ENCODE data around the gene EIF4G3.

Gene EIF4G3

DNA sequence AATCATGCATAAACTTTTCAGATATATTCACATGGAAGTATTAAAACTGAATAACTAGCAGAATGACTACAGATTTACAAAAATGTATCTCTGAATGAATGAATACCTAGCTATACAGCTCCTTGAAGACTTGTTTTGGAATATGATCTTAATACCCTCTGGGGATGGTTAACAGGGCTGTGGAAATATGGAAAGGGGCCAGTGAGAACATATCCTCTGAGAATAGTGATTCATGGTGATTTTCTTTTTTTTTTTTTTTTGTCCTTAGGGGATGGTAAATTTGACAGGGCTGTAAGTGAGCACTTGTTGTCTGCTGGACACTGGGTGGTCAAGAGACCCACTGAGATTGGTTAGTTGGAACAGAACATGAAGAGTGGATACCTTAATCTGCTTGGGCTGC is 308.9 kb downstream of the EIF4G3 start:
- TF ChIP-seq ZBTB7A (IDR thresholded peaks at IDR 0.05; ENCODE audit: low read depth): no peak
- TF ChIP-seq RAD21 (IDR thresholded peaks at IDR 0.05; ENCODE audit: low read depth): no peak
- TF ChIP-seq TEAD4 (IDR thresholded peaks at IDR 0.05): no peak
- TF ChIP-seq CREB1 (IDR thresholded peaks at IDR 0.05; ENCODE audit: low read depth): no peak
- TF ChIP-seq, protein P1, sequence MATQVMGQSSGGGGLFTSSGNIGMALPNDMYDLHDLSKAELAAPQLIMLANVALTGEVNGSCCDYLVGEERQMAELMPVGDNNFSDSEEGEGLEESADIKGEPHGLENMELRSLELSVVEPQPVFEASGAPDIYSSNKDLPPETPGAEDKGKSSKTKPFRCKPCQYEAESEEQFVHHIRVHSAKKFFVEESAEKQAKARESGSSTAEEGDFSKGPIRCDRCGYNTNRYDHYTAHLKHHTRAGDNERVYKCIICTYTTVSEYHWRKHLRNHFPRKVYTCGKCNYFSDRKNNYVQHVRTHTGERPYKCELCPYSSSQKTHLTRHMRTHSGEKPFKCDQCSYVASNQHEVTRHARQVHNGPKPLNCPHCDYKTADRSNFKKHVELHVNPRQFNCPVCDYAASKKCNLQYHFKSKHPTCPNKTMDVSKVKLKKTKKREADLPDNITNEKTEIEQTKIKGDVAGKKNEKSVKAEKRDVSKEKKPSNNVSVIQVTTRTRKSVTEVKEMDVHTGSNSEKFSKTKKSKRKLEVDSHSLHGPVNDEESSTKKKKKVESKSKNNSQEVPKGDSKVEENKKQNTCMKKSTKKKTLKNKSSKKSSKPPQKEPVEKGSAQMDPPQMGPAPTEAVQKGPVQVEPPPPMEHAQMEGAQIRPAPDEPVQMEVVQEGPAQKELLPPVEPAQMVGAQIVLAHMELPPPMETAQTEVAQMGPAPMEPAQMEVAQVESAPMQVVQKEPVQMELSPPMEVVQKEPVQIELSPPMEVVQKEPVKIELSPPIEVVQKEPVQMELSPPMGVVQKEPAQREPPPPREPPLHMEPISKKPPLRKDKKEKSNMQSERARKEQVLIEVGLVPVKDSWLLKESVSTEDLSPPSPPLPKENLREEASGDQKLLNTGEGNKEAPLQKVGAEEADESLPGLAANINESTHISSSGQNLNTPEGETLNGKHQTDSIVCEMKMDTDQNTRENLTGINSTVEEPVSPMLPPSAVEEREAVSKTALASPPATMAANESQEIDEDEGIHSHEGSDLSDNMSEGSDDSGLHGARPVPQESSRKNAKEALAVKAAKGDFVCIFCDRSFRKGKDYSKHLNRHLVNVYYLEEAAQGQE (IDR thresholded peaks at IDR 0.05; ENCODE audit: low read depth): no peak
- TF ChIP-seq, protein P2, sequence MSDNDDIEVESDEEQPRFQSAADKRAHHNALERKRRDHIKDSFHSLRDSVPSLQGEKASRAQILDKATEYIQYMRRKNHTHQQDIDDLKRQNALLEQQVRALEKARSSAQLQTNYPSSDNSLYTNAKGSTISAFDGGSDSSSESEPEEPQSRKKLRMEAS (IDR thresholded peaks at IDR 0.05): no peak
- TF ChIP-seq FOXM1 (IDR thresholded peaks at IDR 0.05; ENCODE audit: borderline replicate concordance, low read depth): no peak
- TF ChIP-seq, protein P3, sequence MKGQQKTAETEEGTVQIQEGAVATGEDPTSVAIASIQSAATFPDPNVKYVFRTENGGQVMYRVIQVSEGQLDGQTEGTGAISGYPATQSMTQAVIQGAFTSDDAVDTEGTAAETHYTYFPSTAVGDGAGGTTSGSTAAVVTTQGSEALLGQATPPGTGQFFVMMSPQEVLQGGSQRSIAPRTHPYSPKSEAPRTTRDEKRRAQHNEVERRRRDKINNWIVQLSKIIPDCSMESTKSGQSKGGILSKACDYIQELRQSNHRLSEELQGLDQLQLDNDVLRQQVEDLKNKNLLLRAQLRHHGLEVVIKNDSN (IDR thresholded peaks at IDR 0.05): no peak
- no peak for TF ChIP-seq TCF12 (IDR thresholded peaks at IDR 0.05; ENCODE audit: low read depth)

DNA sequence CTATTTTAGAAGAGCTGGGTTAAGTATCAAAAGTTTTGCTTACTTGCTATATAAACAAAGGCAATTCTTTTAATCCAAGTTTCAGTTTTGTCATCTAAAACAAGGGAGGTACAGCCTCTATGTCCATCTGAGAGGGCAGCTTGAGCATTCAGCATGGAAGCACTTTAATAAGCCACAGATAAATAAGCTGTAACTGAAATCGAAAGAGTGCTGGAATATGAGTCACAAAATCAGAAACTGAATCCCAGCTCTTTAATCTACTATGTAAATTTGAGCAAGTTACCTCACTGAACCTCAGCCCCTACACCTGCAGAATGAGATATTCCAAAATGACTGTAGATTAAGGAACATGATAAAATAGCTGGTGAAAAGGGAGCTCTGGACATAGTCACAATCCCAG is 309.6 kb downstream of the EIF4G3 start:
- TF ChIP-seq CEBPB (IDR thresholded peaks at IDR 0.05) (no peak), FOXM1 (IDR thresholded peaks at IDR 0.05; ENCODE audit: borderline replicate concordance, low read depth) (no peak), YY1 (IDR thresholded peaks at IDR 0.05; ENCODE audit: low read depth) (no peak), TAF1 (IDR thresholded peaks at IDR 0.05; ENCODE audit: low read depth) (no peak), NFIC (IDR thresholded peaks at IDR 0.05) (no peak), ZBTB7A (IDR thresholded peaks at IDR 0.05; ENCODE audit: low read depth) (no peak), CREB1 (IDR thresholded peaks at IDR 0.05; ENCODE audit: low read depth) (no peak)
- TF ChIP-seq, protein P1 (IDR thresholded peaks at IDR 0.05; ENCODE audit: low read depth): no peak

DNA sequence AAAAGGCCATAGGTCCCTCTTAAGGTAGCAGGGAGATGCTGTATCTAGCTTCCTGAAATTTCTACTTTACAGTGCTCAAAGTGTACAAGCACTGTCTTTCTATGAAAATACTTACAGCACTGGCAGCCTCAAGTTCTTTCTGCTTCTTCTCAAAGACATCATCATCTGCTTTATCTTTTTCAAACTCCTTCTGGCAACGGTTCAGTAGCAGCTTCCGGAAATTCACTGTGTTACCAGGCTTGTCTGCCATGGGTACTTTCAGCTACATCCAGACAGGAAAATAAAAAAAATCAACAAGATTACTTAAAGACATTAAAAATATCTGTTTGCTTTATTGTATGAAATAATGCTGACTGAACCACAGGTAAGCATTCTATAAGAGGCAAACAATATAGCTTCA is 311.7 kb downstream of the EIF4G3 start:
- no peak for TF ChIP-seq EGR1 (IDR thresholded peaks at IDR 0.05)
- no peak for TF ChIP-seq YY1 (IDR thresholded peaks at IDR 0.05; ENCODE audit: low read depth)
- TF ChIP-seq, protein P1 (IDR thresholded peaks at IDR 0.05; ENCODE audit: low read depth): no peak
- TF ChIP-seq TAF1 (IDR thresholded peaks at IDR 0.05; ENCODE audit: low read depth): no peak
- TF ChIP-seq, protein P3 (IDR thresholded peaks at IDR 0.05): no peak
- no peak for TF ChIP-seq NFIC (IDR thresholded peaks at IDR 0.05)
- TF ChIP-seq TCF12 (IDR thresholded peaks at IDR 0.05; ENCODE audit: low read depth): no peak
- TF ChIP-seq CEBPB (IDR thresholded peaks at IDR 0.05): no peak
- no peak for TF ChIP-seq EP300 (IDR thresholded peaks at IDR 0.05; ENCODE audit: borderline replicate concordance)
- TF ChIP-seq, protein P2 (IDR thresholded peaks at IDR 0.05): no peak
- TF ChIP-seq RAD21 (IDR thresholded peaks at IDR 0.05; ENCODE audit: low read depth): no peak
- TF ChIP-seq CREB1 (IDR thresholded peaks at IDR 0.05; ENCODE audit: low read depth): no peak
- TF ChIP-seq FOXM1 (IDR thresholded peaks at IDR 0.05; ENCODE audit: borderline replicate concordance, low read depth): no peak
- no peak for TF ChIP-seq TEAD4 (IDR thresholded peaks at IDR 0.05)

DNA sequence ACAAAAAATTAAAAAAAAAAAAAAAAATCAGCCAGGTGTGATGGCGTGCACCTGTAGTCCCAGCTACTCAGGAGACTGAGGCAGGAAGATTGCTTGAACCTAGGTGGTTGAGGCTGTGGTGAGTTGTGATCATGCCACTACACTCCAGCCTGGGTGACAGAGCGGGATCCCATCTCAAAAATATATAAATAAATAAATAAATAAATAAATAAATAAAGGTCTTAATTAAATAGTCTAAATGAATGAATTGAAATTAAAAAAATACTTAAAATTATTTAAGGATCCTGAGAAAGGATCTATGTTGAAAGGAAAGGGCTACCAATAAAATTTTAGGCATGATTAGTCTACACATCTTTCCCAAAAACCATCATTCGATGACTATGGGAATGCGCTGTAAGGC is 322.2 kb downstream of the EIF4G3 start:
- TF ChIP-seq YY1 (IDR thresholded peaks at IDR 0.05; ENCODE audit: low read depth) (no peak), RAD21 (IDR thresholded peaks at IDR 0.05; ENCODE audit: low read depth) (no peak)
- TF ChIP-seq, protein P3 (IDR thresholded peaks at IDR 0.05): no peak

DNA sequence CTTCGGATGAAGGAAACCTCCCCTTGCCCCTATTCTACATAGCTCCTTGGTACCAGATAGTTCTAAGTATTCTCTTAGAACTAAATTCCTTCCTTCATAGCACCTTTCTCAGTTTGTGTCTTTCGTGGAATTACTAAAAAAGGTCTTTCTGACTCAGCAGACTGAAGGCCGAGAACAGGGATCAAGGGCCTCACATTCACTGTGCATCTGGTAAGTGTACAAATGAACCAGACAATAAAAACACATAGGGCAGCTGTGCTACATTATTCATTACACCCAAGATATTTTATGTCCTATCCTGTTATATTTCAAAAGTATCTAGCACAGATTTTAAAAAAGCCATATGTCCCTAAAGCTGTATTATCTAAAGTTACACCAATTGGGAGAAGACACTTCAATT is 326.7 kb downstream of the EIF4G3 start:
- TF ChIP-seq, protein P3 (IDR thresholded peaks at IDR 0.05): no peak
- TF ChIP-seq, protein P1 (IDR thresholded peaks at IDR 0.05; ENCODE audit: low read depth): no peak
- TF ChIP-seq TEAD4 (IDR thresholded peaks at IDR 0.05): no peak
- TF ChIP-seq TCF12 (IDR thresholded peaks at IDR 0.05; ENCODE audit: low read depth): no peak
- no peak for TF ChIP-seq YY1 (IDR thresholded peaks at IDR 0.05; ENCODE audit: low read depth)
- no peak for TF ChIP-seq NFIC (IDR thresholded peaks at IDR 0.05)
- no peak for TF ChIP-seq EGR1 (IDR thresholded peaks at IDR 0.05)
- no peak for TF ChIP-seq FOXM1 (IDR thresholded peaks at IDR 0.05; ENCODE audit: borderline replicate concordance, low read depth)
- TF ChIP-seq TAF1 (IDR thresholded peaks at IDR 0.05; ENCODE audit: low read depth): no peak
- TF ChIP-seq RAD21 (IDR thresholded peaks at IDR 0.05; ENCODE audit: low read depth): no peak
- TF ChIP-seq CREB1 (IDR thresholded peaks at IDR 0.05; ENCODE audit: low read depth): no peak
- TF ChIP-seq, protein P2 (IDR thresholded peaks at IDR 0.05): no peak
- no peak for TF ChIP-seq CEBPB (IDR thresholded peaks at IDR 0.05)
- TF ChIP-seq EP300 (IDR thresholded peaks at IDR 0.05; ENCODE audit: borderline replicate concordance): no peak
- TF ChIP-seq ZBTB7A (IDR thresholded peaks at IDR 0.05; ENCODE audit: low read depth): no peak
